Skeletal muscle tissue (tissue), 4 donors: ENCODE results near the gene MSH2. TPM values are rescaled to one million over a fixed set of nuclear protein-coding genes. Genes with fewer than 3 reads are reported as not detected.
"Not testable (repeated sequence)": the region's sequence is repeated elsewhere in the genome, so short reads cannot be mapped to it uniquely, and the experiment has no call there.

ENCODE experiments used
- H3K27ac ChIP-seq: one replicate; pipeline ENCODE4 v1.7.0; 2013; ENCODE audit warnings: mild to moderate bottlenecking, low read depth, low read length, inconsistent platforms
- H3K27me3 ChIP-seq, 3 donors: one replicate each; pipeline ENCODE4 v1.7.0; 2013; ENCODE audit warnings: low read length in 3 of 3; ENCODE audit not compliant: control insufficient read depth in 3 of 3, insufficient read depth in 3 of 3
- H3K36me3 ChIP-seq, 3 donors: one replicate each; pipeline ENCODE4 v1.7.0; 2013; ENCODE audit warnings: low read length in 3 of 3; ENCODE audit not compliant: control insufficient read depth in 3 of 3, insufficient read depth in 3 of 3
- H3K4me1 ChIP-seq, 3 donors: one replicate each; pipeline ENCODE4 v1.7.0; 2013; ENCODE audit warnings: low read length in 3 of 3, mild to moderate bottlenecking in 3 of 3; ENCODE audit not compliant: control insufficient read depth in 3 of 3, insufficient read depth in 3 of 3
- H3K4me3 ChIP-seq, 3 donors: one replicate each; pipeline ENCODE4 v1.7.0; 2013; ENCODE audit warnings: low read length in 3 of 3
- H3K9ac ChIP-seq, 3 donors: one replicate each; pipeline ENCODE4 v1.7.0; 2013; ENCODE audit warnings: low read length in 3 of 3, mild to moderate bottlenecking in 3 of 3, moderate library complexity in 2 of 3, low read depth in 1 of 3
- H3K9me3 ChIP-seq, 3 donors: one replicate each; pipeline ENCODE4 v1.7.0; 2013; ENCODE audit warnings: low read length in 3 of 3; ENCODE audit not compliant: control insufficient read depth in 3 of 3
- total RNA-seq: library from RNA; depleted of rRNA; stranded (reverse); fragments of >200 nt; gene quantifications from one replicate; pipeline ENCODE4 v1.2.3, GENCODE V29; 2014
- donor health status: Osteomylitis.

Gene MSH2
- 24.0 TPM for total RNA-seq

GRCh38 chr2:47402805-47403608 is at the start of gene MSH2:
Gene MSH2, plus strand, starts transcription at chr2:47403156. Its CDS starts 36 bp downstream, at chr2:47403192.
- Histone ChIP-seq H3K36me3 (no peaks in the 10 kb centered on the region), H3K9ac (peak within 1 kb of the TSS; percentile 77 to 86 (median 85)), H3K9me3 (no peaks in the 10 kb centered on the region), H3K27ac (no peak within 1 kb of the TSS), H3K4me1 (peaks cover 11 to 13% (median 13%) of the 10 kb centered on the region in 3 donors), H3K27me3 (no peaks in the 10 kb centered on the region), H3K4me3 (peak within 1 kb of the TSS; percentile 96)

DNA sequence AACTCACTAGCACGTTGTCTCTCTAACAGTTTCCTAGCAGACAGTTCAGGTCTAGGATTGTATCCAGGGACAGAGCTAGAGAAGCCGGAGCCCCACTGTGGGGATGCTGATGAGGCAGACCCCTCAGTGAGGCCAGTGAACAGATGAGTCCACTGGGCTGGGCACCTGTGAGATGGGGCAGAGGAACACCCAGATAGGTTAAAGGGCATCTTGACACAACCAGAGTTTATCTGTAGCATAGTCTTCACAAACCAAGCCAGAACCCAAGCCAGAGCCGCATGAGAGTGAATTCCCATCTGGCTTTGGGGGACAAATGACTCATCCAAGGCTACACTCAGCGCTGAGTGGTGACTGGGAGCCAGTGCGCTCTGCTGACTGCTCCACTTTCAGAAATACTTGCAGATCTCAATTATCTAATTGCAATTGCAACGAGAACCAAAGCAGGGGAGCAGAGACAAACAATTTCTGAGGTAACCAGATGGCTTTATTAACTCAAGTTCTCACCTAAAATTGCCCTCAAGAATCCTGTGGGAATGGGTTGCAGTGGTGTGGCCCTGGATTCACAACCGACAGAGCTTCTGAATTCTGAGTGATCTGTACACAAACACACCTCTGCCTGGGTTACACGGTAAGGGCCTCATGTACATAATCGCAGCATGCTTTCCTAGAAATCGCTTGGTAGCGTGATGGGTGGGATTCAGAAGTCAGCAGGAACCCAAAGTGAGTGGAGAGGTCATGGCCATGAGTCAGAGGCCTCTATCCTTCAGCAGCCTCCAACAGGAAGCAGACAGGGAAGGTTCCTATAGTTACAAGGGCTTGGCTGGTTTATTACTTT is 48.7 kb upstream of the MSH2 start:
- no peak overlapping the region for H3K9ac ChIP-seq
- no peaks in the 10 kb centered on the region for H3K27me3 ChIP-seq
- H3K9me3 ChIP-seq = no peaks in the 10 kb centered on the region
- peaks cover 0 to 8% (median 3%) of the 10 kb centered on the region in 3 donors for H3K4me1 ChIP-seq
- no peak overlapping the region for H3K27ac ChIP-seq
- no peak overlapping the region for H3K4me3 ChIP-seq
- no peaks in the 10 kb centered on the region for H3K36me3 ChIP-seq

GRCh38 chr2:47354848-47355204 is 48.1 kb upstream of the MSH2 start:
- Histone ChIP-seq H3K9ac (no peak overlapping the region), H3K4me1 (peaks cover 0 to 8% (median 3%) of the 10 kb centered on the region in 3 donors), H3K27ac (no peak overlapping the region), H3K36me3 (no peaks in the 10 kb centered on the region), H3K4me3 (no peak overlapping the region), H3K9me3 (no peaks in the 10 kb centered on the region), H3K27me3 (no peaks in the 10 kb centered on the region)

- no peaks in the 10 kb centered on the region for H3K27me3 ChIP-seq
- no peak overlapping the region for H3K27ac ChIP-seq
- no peaks in the 10 kb centered on the region for H3K9me3 ChIP-seq
- H3K4me1 ChIP-seq = peaks cover 0 to 8% (median 3%) of the 10 kb centered on the region in 3 donors
- H3K4me3 ChIP-seq = no peak overlapping the region
- H3K9ac ChIP-seq = no peak overlapping the region
- H3K36me3 ChIP-seq = no peaks in the 10 kb centered on the region
These were observed 45.5 kb upstream of the MSH2 start for GRCh38 chr2:47357483-47357882.

DNA sequence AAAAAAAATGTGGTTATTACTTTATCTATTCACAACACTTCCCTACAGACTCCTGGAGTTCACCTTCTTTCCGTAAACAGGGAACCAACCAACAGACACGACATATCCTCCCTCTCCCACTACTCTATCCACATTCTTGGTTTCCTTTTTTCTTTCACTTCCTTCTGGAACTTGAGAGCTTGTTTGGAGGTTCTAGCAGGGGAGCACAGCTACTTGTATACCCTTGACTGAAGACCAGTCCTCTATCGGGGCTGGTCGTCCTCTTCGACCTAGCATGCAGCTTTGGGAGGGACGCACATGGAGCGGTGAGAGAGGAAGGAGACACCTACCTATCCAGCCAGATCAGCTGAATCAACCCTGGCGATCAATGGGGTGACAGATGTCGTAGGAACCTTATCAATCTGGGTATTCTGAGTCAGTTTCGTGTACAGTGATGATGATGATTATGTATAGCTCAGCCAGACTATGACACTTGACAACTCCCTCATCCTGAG is 43.5 kb upstream of the MSH2 start:
- no peaks in the 10 kb centered on the region for H3K27me3 ChIP-seq
- no peaks in the 10 kb centered on the region for H3K9me3 ChIP-seq
- peaks cover 0 to 8% (median 3%) of the 10 kb centered on the region in 3 donors for H3K4me1 ChIP-seq
- no peaks in the 10 kb centered on the region for H3K36me3 ChIP-seq
- H3K9ac ChIP-seq = no peak overlapping the region
- no peak overlapping the region for H3K27ac ChIP-seq
- no peak overlapping the region for H3K4me3 ChIP-seq

DNA sequence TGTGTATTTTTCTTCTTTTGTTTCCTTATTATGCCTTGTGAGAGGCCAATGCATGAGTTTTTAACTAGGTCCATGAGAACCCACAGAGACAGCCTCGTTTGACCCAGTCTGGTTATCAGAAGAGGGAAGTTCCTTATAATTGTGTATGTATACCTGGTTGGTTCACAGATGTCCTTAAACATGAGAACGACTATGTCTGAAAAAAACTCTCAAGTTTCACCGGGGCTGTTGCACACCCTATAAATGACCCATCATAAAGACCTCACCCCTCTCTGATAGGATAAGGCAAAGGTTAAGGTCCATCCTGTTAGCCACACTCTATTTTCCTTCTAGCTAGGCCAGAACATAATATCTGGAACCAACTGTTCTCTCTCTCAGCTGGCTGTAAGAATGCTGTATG is 42.7 kb upstream of the MSH2 start:
- Histone ChIP-seq H3K4me3 (no peak overlapping the region), H3K9me3 (no peaks in the 10 kb centered on the region), H3K27me3 (no peaks in the 10 kb centered on the region), H3K36me3 (no peaks in the 10 kb centered on the region), H3K4me1 (peaks cover 0 to 8% (median 3%) of the 10 kb centered on the region in 3 donors), H3K9ac (no peak overlapping the region), H3K27ac (no peak overlapping the region)

DNA sequence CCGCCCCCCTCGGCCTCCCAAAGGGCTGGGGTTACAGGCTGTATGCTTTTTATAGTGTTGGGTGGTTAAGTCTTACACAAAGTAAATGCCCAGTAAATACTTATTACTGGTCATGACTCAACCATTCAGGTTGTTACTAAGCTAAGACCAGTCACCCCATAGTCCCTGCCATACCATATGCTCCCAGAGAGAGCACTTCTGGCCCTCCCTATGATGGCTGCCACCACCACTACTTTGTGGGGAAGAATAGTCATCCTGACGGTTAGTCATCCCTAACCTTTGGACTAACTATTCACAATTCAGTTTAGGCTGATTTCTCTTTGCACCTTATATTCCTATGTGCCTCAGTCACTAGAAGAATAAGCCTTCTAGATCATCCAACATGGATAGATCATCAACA is 42.0 kb upstream of the MSH2 start:
- H3K27me3 ChIP-seq = no peaks in the 10 kb centered on the region
- H3K27ac ChIP-seq = no peak overlapping the region
- no peak overlapping the region for H3K9ac ChIP-seq
- H3K4me3 ChIP-seq = no peak overlapping the region
- no peaks in the 10 kb centered on the region for H3K36me3 ChIP-seq
- H3K4me1 ChIP-seq = peaks cover 0 to 8% (median 3%) of the 10 kb centered on the region in 3 donors
- no peaks in the 10 kb centered on the region for H3K9me3 ChIP-seq

DNA sequence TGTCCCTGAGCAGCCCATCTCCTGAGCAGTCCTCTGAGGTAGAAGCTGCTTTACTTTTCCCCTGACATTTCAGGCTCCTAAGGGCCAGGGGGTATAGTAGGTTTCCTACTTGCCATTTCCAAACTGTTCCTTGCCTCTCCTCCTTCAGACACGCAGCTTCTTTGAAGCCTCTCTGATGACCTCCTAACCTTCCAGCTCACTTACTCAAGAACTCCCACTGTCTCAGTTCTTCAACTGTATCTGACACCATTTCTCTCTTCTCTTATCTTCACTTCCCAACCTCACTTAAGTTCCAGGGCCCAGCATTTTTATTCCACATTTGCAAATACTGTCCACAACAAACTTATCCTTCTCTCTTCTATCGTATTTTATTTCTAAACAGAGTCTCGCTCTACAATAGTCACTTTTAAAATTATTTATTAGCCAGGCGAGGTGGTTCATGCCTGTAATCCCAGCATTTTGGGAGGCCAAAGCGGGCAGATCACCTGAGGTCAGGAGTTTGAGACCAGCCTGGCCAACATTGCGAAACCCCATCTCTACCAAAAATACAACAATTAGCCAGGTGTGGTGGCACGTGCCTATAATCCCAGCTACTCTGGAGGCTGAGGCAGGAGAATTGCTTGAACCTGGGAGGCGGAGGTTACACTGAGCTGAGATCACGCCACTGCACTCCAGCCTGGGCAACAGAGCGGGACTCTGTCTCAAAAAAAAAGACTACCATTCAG is 41.3 kb upstream of the MSH2 start:
- H3K27ac ChIP-seq, H3K36me3 ChIP-seq, H3K9me3 ChIP-seq, H3K9ac ChIP-seq, H3K27me3 ChIP-seq, H3K4me1 ChIP-seq, H3K4me3 ChIP-seq: not testable (repeated sequence)

- no peaks in the 10 kb centered on the region for H3K9me3 ChIP-seq
- no peak overlapping the region for H3K9ac ChIP-seq
- no peak overlapping the region for H3K27ac ChIP-seq
- H3K36me3 ChIP-seq = no peaks in the 10 kb centered on the region
- H3K4me3 ChIP-seq = no peak overlapping the region
- peaks cover 0 to 5% (median 5%) of the 10 kb centered on the region in 3 donors for H3K4me1 ChIP-seq
- peaks cover 16 to 21% (median 19%) of the 10 kb centered on the region in 3 donors for H3K27me3 ChIP-seq
These were observed 29.2 kb upstream of the MSH2 start for GRCh38 chr2:47373747-47374146.
